ENCODE measurements around the gene SMIM36.
"Not testable (repeated sequence)": the region's sequence is repeated elsewhere in the genome, so short reads cannot be mapped to it uniquely, and the experiment has no call there.

Gene SMIM36

GRCh38 chr17:55430541-55431288 is 80.5 kb downstream of the SMIM36 start:
- no peak for DNase-seq (ENCODE audit: extremely low read depth, low read depth)
- TF ChIP-seq CTCF (IDR thresholded peaks at IDR 0.05; ENCODE audit: low read depth, low read length), result no peak

GRCh38 chr17:55427587-55427882 is 83.7 kb downstream of the SMIM36 start:
- DNase-seq (ENCODE audit: extremely low read depth, low read depth), result no peak
- no peak for TF ChIP-seq CTCF (IDR thresholded peaks at IDR 0.05; ENCODE audit: low read depth, low read length)

- TF ChIP-seq CTCF (IDR thresholded peaks at IDR 0.05; ENCODE audit: low read depth, low read length), result no peak
- DNase-seq (ENCODE audit: extremely low read depth, low read depth), result no peak
These were observed 84.2 kb downstream of the SMIM36 start for GRCh38 chr17:55426851-55427586.

GRCh38 chr17:55424893-55425540 is 86.2 kb downstream of the SMIM36 start:
- no peak for TF ChIP-seq CTCF (IDR thresholded peaks at IDR 0.05; ENCODE audit: low read depth, low read length)
- DNase-seq (ENCODE audit: extremely low read depth, low read depth), result no peak

- no peak for TF ChIP-seq CTCF (IDR thresholded peaks at IDR 0.05; ENCODE audit: low read depth, low read length)
- DNase-seq (ENCODE audit: extremely low read depth, low read depth), result no peak
These were observed 87.7 kb downstream of the SMIM36 start for GRCh38 chr17:55423535-55423934.

GRCh38 chr17:55422828-55423164 is 88.5 kb downstream of the SMIM36 start:
- DNase-seq (ENCODE audit: extremely low read depth, low read depth), result not testable (repeated sequence)

GRCh38 chr17:55421179-55421934 is 89.9 kb downstream of the SMIM36 start, which contains the start of gene MMD:
MMD (minus strand) TSS chr17:55421835; CDS start chr17:55421695, 140 bp downstream.
- no peak for DNase-seq (ENCODE audit: extremely low read depth, low read depth)
- TF ChIP-seq CTCF (IDR thresholded peaks at IDR 0.05; ENCODE audit: low read depth, low read length), result no peak

Data from AG09319 (cell line).